Erythroblast (primary cell): ENCODE results near the gene POLE.
A peak's percentile ranks its signal among the peaks of the same experiment; 100 is the strongest.

ENCODE experiments used
- DNase-seq, 2 experiments: peaks; one replicate each; lab custom pipeline; 2025; lab: John Stamatoyannopoulos, UW
- GATA1 ChIP-seq: IDR thresholded peaks from 2 replicates; pipeline ENCODE4 v1.6.1; 2011; ENCODE audit warnings: low read depth, mild to moderate bottlenecking, control low read depth, low read length, moderate library complexity
- POLR2A ChIP-seq: IDR thresholded peaks from 2 replicates; pipeline ENCODE4 v1.6.1; 2011; ENCODE audit warnings: mild to moderate bottlenecking, low read length

POLE gene, protein sequence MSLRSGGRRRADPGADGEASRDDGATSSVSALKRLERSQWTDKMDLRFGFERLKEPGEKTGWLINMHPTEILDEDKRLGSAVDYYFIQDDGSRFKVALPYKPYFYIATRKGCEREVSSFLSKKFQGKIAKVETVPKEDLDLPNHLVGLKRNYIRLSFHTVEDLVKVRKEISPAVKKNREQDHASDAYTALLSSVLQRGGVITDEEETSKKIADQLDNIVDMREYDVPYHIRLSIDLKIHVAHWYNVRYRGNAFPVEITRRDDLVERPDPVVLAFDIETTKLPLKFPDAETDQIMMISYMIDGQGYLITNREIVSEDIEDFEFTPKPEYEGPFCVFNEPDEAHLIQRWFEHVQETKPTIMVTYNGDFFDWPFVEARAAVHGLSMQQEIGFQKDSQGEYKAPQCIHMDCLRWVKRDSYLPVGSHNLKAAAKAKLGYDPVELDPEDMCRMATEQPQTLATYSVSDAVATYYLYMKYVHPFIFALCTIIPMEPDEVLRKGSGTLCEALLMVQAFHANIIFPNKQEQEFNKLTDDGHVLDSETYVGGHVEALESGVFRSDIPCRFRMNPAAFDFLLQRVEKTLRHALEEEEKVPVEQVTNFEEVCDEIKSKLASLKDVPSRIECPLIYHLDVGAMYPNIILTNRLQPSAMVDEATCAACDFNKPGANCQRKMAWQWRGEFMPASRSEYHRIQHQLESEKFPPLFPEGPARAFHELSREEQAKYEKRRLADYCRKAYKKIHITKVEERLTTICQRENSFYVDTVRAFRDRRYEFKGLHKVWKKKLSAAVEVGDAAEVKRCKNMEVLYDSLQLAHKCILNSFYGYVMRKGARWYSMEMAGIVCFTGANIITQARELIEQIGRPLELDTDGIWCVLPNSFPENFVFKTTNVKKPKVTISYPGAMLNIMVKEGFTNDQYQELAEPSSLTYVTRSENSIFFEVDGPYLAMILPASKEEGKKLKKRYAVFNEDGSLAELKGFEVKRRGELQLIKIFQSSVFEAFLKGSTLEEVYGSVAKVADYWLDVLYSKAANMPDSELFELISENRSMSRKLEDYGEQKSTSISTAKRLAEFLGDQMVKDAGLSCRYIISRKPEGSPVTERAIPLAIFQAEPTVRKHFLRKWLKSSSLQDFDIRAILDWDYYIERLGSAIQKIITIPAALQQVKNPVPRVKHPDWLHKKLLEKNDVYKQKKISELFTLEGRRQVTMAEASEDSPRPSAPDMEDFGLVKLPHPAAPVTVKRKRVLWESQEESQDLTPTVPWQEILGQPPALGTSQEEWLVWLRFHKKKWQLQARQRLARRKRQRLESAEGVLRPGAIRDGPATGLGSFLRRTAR (N-terminal part only)

GRCh38 chr12:132687211-132688164 is at the start of gene POLE, which contains the start of gene PXMP2:
Gene POLE (minus strand): TSS chr12:132687342. CDS start chr12:132687315, 27 bp downstream.
Gene PXMP2 (plus strand): TSS chr12:132687587. CDS start chr12:132687671, 84 bp downstream.
- peak; percentile 95 to 98 for DNase-seq

DNA sequence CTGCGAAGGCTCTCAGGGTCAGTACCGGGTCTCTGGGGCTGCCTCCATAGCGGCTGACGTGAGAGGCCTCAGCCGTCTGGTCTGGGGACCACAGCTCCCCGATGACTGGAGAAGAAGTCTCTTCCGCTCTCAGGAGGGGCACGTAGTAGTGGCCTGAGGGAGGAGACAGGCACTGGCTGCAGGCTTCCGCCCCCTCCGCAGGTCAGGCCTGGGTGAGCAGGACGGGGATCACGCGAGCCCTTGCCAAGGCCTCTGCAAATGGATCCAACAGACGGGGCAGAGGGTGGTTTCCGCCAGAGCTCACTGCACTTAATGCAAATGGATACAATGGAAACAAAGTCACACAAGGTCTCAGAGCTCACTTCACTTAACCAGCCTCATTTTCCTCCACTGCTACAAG is 49.8 kb upstream of the POLE start:
- TF ChIP-seq POLR2A (no peak), GATA1 (no peak)
- DNase-seq = no peak

More at GRCh38 chr12:132687211-132688164, at the start of gene POLE, which contains the start of gene PXMP2:
- no peak for TF ChIP-seq GATA1
- peak; percentile 80 for TF ChIP-seq POLR2A

DNA sequence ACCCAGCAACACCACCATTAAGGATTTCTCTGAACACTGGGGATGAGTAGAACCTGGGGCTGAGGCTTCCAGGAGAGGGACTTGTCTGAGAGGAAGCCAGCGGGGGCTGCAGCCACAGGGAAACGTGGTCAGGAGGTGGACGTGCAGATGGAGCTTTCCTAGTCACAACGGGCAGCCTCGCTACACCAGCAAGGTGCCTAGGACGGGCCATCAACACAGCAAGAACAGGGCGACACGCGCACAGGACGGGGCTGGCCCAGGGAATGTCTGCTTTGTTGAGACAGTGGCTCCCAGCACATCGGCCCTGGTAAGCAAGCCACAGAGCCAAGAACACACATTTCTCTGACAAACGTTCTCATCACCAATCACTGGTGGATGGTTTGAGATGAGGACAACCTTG is 49.2 kb upstream of the POLE start:
- TF ChIP-seq GATA1 (no peak), POLR2A (no peak)
- no peak for DNase-seq

GRCh38 chr12:132735496-132735895 is 48.4 kb upstream of the POLE start:
- no peak for TF ChIP-seq GATA1
- no peak for TF ChIP-seq POLR2A
- no peak for DNase-seq

DNA sequence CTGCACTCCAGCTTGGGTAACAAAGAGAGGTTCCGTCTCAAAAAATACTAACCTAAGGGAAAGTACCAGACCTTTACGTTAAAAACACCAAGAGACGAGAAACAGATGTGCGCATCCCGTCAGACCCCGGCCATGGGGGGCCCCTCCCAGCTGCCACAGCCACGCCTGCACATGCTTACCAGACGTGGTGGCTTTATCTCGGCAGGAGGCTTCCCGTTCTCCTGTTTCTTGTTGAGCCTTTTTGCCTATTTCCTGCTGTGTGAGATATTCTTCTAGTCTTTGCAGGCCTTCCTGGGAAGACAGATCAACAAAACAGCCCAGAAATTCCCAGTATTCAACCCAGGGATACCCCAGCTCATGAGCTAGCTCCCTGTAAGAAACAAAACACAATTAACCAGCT is 47.1 kb upstream of the POLE start:
- DNase-seq = no peak
- TF ChIP-seq GATA1 = no peak
- no peak for TF ChIP-seq POLR2A

DNA sequence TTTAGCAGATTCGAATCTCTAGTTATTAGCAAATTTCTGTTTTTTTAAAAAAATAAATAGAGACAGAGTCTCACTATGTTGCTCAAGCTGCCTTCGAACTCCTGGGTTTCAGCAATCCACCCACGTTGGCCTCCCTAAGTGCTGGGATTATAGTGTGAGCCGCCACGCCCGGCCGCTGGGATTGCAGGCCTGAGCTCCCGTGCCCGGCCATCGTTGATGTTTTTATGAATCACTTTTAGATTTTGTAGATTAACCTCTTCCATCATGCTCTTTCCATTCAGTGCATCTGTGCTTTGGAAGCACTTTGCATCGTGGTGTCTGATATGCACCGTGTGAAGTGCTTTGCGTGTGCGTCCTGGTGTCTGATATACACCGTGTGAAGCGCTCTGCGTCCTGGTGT is 44.4 kb upstream of the POLE start:
- TF ChIP-seq POLR2A (no peak), GATA1 (no peak)
- DNase-seq = no peak

- TF ChIP-seq GATA1 (no peak), POLR2A (no peak)
- DNase-seq = no peak
Observed at GRCh38 chr12:132730353-132730752, 43.2 kb upstream of the POLE start.

- TF ChIP-seq POLR2A = no peak
- TF ChIP-seq GATA1 = no peak
- DNase-seq = peak in 1 of 2 experiments; percentile 37
Observed at GRCh38 chr12:132729541-132730320, 42.6 kb upstream of the POLE start.

DNA sequence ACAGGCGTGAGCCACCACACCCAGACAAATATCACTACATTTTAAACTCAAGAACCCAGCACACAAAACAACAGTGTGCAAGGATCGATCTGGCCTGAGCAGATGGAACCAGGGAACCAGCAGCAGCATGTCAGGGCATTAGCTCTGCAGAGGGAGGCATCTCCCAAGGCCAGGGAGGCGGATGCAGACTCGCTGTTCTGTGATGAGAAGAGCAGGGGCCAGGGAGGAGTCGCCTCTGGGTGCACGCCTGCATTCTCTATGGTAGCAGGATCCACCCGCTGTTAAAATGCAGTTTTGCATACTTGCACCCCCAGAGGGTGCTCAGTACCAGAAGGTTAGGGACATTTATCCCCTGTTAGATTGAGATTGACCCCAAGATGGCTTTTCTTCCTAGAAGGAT is 41.4 kb upstream of the POLE start:
- DNase-seq = no peak
- TF ChIP-seq POLR2A = no peak
- no peak for TF ChIP-seq GATA1

GRCh38 chr12:132727091-132727794 is 40.1 kb upstream of the POLE start:
- TF ChIP-seq POLR2A (no peak), GATA1 (no peak)
- DNase-seq = no peak

- DNase-seq = no peak
- TF ChIP-seq POLR2A (no peak), GATA1 (no peak)
Observed at GRCh38 chr12:132726386-132726785, 39.2 kb upstream of the POLE start.
